Erythroblast (primary cell): ENCODE data around the gene SNAP47.
"Not testable (repeated sequence)": the region's sequence is repeated elsewhere in the genome, so short reads cannot be mapped to it uniquely, and the experiment has no call there.

ENCODE experiments used
- GATA1 ChIP-seq: IDR thresholded peaks from 2 replicates; pipeline ENCODE4 v1.6.1; 2011; ENCODE audit warnings: low read depth, mild to moderate bottlenecking, control low read depth, low read length, moderate library complexity
- POLR2A ChIP-seq: IDR thresholded peaks from 2 replicates; pipeline ENCODE4 v1.6.1; 2011; ENCODE audit warnings: mild to moderate bottlenecking, low read length

- not testable (repeated sequence) for TF ChIP-seq POLR2A, GATA1
Measured at GRCh38 chr1:227701631-227702030, 33.6 kb upstream of the SNAP47 start.
